GM19043 (cell line): ENCODE data around the gene NKX2-2.
"Not testable (repeated sequence)": the region's sequence is repeated elsewhere in the genome, so short reads cannot be mapped to it uniquely, and the experiment has no call there.

Experiments
- ATAC-seq: cut with Tn5 transposase; IDR thresholded peaks from one replicate; pipeline ENCODE4 v1.9.1; 2021; ENCODE audit warnings: low read depth; ENCODE audit not compliant: unreplicated experiment

Gene NKX2-2

DNA sequence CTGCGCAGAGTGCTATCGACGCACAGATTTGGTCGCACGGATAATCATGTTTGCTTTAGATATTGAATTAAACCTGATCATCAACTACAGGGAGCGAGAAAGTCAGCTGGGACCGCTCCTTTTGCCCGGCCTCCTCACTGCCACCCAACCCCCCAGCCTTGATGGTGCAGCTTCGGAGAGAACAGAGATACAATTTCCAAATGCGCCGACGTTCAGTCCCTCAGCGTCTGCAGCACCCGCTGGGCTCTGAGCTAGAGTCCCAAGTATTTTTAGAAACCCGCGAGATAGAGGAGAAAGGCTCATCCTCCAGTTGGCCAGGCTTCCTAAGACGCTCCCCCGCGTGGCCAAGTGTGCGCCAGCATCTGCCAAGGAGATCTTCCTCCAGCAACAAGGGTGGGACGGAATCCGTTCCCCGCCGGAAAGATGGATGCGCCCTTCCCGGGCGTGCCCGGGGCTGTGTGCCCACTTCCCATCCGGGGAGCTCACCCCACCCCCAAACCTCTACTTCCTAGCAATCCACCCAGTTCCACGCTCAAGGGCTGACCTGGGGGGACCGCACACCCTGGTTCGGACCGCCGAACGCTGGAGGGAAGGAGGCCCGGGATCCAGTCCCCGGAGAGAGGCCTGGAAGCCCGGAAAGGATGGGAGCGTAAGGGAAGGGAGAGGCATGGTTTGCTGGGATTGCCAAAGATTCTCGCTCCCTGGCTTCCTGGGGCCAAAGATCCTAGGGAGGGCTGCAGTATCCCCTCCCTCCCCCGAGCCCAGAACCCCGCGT lies 4.1 kb downstream of the NKX2-2 start:
- no peak for ATAC-seq

DNA sequence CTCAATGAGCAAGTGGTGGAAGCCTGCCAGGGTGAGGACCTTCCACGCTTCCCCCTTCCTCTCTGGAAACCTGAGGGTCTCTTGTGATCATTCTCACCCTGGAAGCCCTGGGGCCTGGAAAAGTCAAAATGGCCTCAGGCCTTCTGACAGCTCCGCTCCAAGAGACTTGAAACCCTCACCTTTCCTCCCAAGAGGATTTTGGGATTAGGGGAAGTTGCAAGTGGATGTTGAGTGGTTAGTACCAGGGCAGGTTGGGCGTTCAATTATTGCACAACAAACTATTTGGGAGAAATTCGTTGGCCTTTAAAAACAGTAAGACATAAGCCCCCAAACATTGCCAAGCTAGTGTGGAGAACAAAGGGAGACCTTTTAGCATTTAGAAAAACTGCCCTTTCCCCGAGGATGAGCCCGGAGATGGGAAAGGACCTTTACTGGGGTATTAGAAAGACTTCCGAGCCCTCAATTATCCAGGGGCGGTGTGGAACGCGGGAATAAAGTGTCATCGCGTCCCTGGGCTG lies 4.7 kb downstream of the NKX2-2 start:
- ATAC-seq = no peak

DNA sequence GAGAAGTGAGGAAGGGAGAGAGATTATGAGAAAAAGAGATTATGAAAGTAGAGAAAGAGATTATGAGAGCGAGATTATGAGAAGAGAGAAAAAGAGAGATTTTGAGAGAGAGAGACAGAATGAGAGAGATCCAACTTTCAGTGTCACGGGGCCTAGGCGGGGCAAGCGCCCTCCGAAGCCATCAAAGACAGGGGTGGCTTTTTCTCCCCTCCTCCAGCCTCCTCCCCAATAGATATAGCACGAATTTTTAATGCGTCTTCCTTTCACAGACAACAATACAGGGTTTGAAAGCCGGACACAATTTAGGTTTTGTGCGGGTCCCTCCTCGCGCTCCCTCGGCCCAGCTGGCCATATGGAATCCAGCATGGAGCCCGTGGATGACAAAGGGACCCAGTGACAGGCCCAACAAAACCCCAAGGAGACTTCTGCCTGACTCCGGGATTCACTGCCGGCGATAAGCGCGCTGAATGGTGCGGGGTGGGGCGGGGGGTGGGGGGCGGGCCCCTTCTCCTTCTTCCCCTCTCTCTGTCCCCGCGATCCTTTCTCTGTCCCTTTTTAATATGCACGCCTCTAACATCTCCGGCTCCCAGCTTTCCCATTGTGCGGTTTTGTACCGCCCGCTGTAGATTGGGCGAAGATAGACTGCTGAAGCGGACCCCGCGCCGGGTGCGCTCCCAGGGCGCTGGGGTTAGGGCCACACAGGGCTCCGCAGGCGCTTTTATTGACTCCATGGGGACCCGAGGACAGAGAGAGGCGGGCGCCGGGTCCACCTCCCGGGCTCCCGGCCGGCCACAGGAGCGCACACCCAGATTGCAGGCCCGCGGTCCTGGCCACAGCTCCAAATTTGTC lies 5.4 kb downstream of the NKX2-2 start:
- ATAC-seq = no peak

DNA sequence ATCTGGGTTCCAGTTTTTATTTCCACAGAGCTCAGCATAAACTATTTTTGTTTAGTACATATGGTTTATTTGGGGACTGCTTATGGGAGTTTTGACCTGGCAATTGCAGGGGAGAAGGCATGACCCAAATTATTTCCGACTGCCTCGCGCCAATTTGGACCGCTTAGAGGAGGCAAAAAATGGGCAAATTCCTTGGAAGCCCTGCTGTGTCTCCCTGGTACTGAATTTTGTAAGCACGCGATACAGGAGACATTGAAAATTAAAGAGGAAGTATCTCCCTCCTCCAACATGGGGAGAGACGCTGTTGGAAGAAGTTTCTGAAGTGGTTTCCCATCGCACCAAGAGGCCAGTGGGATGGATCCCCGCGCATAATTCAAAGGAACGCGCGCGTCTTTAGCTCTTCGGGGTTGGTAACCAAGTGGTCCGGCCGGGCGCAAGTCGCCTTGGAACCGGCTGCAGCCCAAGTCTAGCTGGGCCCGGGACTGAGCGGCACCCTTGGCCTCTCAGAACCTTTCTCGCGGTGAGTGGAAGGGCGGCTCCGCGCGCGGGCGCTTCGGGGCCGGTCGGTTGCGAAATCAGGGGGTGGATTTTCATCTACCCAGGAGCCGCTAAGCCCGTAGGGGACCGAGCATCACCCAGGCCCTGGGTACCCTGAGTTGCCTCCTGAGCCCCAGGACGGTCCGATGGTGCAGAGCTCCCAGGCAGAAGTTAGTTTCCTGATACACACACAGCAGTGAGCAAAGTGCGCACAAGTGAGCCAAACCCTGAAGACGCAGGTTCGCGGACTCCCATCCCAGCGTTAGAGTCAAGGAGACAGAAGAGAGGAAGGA lies 6.2 kb downstream of the NKX2-2 start:
- ATAC-seq = no peak

DNA sequence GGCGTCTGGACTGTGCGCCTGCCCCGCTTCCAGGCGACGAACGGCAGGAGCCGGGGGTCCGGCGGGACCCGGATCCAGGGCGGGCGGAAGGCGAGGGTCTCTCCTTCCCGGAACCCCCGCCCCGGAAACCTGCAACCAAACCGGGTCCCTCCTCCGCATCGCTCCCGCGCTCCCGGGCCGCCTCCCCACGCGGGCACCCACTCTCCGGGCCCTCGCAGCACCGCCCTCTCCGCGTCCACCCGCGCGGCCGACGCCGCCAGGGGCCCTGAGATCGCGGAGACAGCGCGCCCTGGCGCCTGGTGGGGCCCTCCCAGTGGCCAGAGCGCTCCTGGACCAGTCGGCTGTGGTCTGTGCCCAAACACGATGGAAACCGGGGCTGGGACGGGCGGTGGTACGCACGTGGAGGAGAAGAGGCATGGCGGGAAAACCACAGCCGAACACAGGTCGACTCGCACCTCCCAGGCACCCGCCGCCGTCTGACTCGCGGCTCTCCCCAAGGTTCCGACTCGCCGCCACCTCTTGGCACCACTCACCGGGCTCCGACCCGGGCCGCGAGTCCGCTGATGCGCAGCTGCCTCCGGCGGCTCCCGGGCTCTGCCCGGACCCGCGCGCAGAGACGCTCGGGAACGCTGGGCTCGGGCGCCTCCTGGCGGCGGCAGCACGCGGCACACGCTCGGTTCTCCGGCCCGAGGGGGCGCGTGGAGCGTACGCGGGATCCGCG lies 7.9 kb downstream of the NKX2-2 start:
- ATAC-seq = no peak

DNA sequence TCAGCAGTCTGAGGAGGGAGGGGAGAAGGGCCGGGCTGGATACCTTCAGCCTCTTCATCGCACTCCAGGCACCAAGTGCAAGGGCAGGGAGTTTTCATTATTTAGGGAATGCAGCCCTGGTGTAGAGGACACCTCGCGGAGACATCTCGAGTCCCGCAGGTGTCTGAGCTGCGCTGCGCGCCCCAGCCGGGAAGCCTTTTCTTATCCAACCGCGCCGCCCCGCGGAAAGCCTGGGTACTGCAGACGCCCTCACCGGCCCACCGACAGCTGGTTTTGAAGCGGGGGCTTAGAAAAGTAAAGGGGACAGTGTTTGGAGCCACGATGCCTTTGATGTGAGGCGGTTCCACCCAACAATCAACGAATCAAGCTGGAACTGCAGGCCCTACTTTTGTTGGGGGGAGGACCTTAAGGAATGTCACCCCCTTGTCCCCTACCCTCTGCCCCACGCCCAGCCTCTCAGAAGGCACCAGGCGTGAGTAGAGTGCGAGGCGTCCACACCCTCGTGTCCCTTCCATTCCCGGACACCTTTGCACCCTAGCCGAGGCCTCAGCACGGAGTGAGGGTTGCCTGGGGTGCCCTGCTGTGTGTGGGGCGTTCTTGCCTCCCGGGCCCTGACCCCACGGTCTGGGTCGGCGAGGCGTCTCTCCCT lies 8.6 kb downstream of the NKX2-2 start:
- ATAC-seq = no peak

DNA sequence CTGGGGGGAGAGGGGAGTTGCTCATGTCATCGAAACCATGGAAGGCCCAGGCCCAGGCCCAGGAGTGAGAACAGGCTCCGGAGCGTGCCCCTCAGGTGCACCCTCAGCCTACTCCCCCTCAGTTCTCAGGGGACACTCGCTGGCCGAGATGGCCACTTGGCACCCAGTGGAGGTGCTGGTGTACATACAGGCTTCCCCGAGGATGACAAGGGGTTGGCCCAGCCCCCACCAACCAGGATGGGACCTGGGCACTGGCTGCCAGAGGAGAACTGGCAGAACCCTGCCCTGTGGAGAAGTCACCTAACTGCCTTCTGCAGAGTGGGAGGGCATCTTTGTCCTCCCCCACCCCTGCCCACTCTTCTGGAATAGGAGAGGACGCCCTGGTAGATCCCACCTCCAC lies 9.5 kb downstream of the NKX2-2 start:
- ATAC-seq = no peak

DNA sequence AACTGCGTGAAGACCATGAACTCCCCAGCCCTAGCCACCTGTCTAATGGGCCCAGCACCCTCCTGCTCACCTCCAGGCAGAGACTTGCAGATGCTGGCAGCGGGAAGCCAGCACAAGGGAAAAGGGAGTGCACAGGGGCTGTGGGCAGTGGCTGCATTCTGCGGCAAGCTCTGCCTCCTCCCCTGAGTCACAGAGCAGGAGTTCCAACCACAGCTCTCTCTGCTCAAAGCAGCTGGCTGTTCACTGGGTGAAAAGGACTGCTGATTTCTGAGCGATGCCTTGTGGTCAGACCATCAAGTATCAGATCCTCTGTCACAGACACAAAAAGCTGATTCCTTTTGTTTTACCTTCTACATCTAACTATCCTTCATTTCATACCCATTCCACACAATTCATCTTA lies 10.5 kb downstream of the NKX2-2 start:
- ATAC-seq = peak; percentile 92

DNA sequence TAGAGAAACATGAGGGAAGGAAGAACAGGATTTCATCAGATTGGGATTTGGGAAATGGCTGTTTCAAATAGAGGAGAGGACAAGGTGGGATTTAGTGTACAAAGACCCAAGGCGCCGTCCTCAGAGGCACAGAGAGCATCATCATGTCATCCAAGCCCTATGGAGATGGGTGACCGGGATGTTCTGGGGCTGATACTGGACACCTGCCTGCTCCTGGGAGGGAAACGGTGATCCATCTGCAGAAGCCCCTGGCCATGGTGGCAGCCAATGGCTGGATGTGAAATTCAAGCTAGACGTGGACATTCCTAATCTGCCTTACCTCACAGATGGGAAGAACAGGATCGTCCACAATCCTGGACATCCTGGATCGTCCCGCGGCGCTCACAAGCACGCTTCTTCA lies 12.7 kb downstream of the NKX2-2 start:
- no peak for ATAC-seq

DNA sequence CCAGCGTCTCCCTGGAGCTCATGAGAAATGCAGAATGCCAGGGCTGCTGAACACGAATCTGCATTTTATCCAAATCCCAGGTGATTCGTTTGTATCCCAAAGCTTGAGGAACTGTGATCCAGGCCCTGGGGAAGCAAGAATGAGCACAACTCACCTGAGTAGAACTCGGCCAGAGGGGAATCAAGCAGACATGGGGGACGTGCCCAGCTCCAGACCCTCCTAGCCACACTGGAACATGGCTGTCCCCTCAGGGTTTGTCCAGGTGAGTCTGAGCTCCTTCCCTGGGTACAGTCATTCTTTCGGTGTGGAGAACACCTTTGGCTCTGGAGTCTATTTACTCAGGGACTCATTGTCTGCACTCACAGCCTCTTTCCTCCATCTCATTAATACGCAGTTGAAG lies 13.3 kb downstream of the NKX2-2 start:
- ATAC-seq = no peak

DNA sequence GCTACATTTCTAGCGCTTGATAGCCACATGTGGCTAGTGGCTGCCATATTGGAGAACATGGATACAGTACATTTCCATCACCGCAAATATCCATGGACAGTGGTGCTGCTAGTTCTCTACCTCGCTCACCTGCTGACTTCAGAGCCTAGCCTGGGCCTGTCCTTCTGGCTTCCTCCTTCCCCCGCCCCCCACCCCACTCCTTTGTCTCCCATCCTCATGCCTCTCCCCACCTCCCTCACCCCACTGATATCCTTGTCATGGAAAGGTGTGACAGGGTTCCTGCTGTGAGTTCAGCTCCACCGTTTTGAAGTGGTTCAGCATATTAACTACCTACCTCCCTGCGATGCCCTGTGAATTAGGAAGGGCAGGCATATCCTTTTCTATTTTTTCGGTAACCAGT lies 14.2 kb downstream of the NKX2-2 start:
- no peak for ATAC-seq

DNA sequence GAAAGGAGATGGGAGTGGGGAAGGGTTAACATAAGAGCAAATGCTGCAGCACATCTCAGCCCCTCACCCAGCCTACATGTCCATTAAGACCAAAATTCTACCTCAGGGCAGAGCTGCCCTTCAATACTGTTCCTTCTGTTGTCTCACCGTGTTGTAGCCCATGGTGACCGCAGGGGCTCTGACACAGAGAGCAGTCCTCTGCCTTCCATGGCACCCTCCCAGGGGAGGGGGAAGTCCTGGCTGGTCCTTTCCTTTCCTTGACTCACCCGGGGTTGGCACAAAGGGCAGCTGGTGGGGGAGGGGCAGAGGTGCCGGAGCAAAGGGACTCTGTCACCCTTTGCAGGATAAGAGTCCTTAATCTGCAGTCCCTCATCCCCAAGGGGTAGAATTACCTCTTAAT lies 15.2 kb downstream of the NKX2-2 start:
- ATAC-seq = no peak

DNA sequence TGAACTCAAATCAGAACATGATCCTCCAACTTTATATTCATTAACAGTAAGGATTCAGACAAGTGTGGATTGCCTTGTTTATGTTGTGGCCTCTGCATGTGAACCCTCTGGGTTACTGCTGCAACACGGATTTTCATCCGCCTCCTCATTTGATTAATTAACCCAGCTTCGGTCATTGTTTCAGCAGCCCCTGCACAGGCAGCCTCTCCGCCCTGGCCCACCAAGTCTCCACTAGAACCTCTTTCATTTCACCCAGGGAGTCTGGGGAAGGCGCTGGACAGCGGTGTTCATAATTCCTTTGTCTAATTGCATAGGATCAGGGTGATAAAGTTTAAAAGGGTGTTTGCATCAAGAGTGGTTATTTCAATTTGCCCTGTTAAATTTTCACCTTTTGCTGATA lies 15.7 kb downstream of the NKX2-2 start:
- ATAC-seq = no peak

DNA sequence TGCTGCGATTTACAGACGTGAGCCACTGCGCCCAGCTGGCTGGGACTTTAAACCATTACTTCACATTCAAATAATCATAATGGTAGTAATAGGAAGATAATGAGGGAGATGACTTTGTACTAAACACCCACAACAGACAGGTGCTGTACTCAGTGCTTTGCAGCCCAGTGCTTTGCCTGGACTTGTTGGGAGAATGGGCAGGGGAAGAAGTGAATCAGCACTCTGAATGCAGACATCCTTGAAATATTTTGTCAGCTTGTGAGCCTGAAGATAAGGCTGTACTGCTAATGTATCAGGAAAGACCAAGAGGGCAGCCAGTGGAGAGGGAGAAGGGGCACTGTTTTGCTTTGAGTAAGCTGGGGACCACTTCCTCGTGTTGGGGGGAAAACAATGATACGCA lies 17.4 kb downstream of the NKX2-2 start:
- no peak for ATAC-seq

DNA sequence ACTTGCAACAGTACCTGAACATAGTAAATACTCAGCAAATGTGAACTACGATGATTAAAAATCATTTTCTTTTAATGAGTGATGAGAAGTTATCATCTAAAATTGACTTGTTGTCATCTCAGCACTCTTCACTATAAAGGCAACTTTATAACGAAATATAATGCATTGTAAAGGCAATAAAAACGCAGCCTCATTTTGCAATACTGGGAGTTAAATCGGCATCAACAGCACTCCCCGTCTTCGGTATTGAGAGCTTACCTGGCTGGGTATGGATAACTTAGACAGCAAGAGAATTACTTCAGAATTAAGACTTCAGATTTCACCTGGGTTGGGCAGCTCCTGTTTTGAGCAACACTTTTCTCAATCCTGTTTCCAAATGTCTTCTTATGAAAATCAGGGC lies 20.8 kb downstream of the NKX2-2 start:
- no peak for ATAC-seq

DNA sequence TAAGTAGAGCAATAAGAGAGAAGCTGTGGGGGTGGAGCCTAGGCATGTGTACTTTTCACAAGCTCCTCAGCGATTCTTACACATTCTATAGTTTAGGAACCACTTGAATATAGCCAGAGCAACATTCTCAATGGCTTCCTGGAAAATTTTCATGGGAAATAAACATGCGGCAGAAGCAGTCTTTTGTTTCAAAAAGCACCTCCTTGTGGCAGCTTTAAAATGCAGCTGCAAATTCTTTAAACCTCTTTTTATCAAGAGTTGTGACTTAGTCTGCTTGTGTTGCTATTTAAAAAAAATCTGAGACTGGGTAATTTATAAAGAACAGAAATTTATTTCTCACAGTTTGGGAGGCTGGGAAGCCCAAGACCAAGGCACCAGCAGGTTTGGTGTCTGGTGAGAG lies 23.8 kb downstream of the NKX2-2 start:
- ATAC-seq = no peak

DNA sequence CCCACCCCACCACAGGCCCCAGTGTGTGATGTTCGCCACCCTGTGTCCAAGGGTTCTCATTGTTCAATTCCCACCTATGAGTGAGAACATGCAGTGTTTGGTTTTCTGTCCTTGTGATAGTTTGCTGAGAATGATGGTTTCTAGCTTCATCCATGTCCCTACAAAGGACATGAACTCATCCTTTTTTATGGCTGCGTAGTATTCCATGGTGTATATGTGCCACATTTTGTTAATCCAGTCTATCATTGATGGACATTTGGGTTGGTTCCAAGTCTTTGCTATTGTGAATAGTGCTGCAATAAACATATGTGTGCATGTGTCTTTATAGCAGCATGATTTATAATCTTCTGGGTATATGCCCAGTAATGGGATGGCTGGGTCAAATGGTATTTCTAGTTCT lies 33.7 kb downstream of the NKX2-2 start:
- not testable (repeated sequence) for ATAC-seq

DNA sequence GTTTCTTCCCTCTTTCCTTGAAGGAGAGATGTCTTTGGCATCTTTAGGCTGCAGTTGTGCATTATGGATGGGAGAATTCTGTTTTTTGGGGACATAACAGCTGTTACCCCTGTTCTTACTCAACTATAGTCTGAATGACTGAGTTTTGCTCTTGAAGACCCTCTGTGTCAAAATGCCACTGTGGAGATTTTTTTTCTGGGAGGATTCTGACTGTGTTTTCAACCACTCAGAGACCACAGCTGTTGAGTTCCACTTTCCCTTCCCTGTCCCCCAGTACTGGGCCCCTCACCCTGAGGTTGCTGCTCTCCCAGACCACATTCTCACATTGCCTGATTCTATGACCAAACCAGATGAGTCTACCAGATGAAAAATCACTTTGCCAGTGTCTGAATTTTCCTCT lies 48.1 kb downstream of the NKX2-2 start:
- no peak for ATAC-seq

DNA sequence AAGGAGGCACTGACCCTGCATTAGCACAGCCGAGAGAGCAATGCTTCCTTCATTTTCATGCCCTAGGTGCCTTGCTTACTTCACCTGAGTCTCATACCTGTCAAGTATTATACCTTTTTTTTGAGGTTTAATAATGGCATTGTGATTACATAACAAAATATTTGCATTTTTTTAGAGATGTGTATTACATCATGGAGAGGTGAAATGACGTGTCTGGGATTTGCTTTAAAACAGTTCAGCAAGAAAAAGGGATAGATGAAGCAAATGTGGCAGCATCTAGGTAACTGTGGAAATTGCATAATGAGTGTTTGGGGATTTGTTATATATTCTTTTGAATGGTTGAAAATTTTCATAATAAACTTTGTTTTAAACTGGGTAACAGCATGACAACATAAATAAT lies 48.9 kb downstream of the NKX2-2 start:
- no peak for ATAC-seq
